Stimulated activated naive CD8-positive, alpha-beta T cell treated with anti-CD3 and anti-CD28 coated beads, Interleukin-15, amount 100 ng/mL, for 72 hours (primary cell): Measurements from ENCODE around the gene NDUFS2.

Source experiments
- ATAC-seq: fragments of 150-1000 bp; cut with Tn5 transposase; 2 replicates; pipeline ENCODE4 v1.10.0; 2021; ENCODE audit warnings: mild to moderate bottlenecking, moderate library complexity
- DNase-seq, 2 donors: peaks; one replicate each; pipeline ENCODE4 v3.0.0; 2021 to 2022
- H3K27ac Mint-ChIP-seq, 2 donors: one replicate each; pipeline ENCODE4 v1.8.0; 2022; ENCODE audit warnings: mild to moderate bottlenecking in 2 of 2, mixed read lengths in 2 of 2, moderate library complexity in 2 of 2
- H3K27me3 Mint-ChIP-seq: one replicate; pipeline ENCODE4 v1.8.0; 2022; ENCODE audit warnings: mixed read lengths
- H3K4me1 Mint-ChIP-seq: one replicate; pipeline ENCODE4 v1.8.0; 2022; ENCODE audit warnings: mild to moderate bottlenecking, mixed read lengths
- H3K4me3 Mint-ChIP-seq, 2 donors: one replicate each; pipeline ENCODE4 v1.8.0; 2022; ENCODE audit warnings: mild to moderate bottlenecking in 2 of 2, mixed read lengths in 2 of 2, moderate library complexity in 1 of 2
- H3K9me3 Mint-ChIP-seq, 2 donors: one replicate each; pipeline ENCODE4 v1.8.0; 2022; ENCODE audit warnings: mixed read lengths in 2 of 2

The NDUFS2 gene

DNA sequence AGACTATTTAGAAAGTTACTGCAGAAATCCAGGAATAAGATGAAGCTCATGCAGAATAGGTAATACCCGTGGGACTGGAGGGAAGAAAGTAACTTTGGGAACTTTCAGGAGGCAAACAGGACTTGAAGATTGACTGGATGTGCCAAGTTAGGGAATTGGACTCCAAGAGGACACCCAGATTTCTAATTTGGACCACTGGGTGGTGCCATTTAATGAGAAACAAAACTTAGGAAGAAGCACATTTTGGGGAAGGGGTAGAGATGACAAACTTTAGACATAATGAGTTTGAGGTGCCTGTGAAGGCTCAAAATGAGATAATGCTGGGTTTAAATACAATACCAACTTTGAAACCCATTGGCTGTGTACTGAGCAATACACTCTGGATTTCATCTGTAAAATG lies 21.5 kb upstream of the NDUFS2 start:
- no peak for ATAC-seq
- no peak for DNase-seq
- Mint-ChIP-seq H3K4me3 (no peak overlapping the region), H3K9me3 (no peaks in the 10 kb centered on the region), H3K4me1 (peaks cover 83% of the 10 kb centered on the region), H3K27me3 (no peaks in the 10 kb centered on the region), H3K27ac (peak overlapping the region in 1 of 2 donors; percentile 43)

DNA sequence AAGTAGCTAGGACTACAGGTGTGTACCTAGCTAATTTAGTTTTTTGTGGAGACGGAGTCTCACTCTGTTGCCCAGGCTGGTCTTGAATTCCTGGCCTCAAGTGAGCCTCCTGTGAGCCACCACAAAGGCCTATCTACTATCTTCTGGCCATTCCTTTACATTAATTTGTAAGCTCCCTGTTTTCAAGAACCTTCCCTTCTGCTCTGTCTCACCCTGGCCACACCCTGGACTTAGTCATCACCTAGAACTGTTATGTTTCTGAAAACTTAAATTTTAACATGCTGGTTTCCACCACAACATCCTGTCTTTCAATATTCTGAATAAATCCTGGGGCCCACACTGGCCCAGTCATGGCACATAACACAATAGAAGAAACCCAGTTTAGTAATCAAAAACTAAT lies 20.0 kb upstream of the NDUFS2 start:
- peak; percentile 58 to 77 for DNase-seq
- Mint-ChIP-seq H3K27ac (peak overlapping the region; percentile 96 to 98), H3K27me3 (no peaks in the 10 kb centered on the region), H3K4me3 (peak overlapping the region; percentile 48 to 77), H3K4me1 (peaks cover 88% of the 10 kb centered on the region), H3K9me3 (peaks cover 0 to 4% of the 10 kb centered on the region in 2 donors)
- ATAC-seq = peak; percentile 82

DNA sequence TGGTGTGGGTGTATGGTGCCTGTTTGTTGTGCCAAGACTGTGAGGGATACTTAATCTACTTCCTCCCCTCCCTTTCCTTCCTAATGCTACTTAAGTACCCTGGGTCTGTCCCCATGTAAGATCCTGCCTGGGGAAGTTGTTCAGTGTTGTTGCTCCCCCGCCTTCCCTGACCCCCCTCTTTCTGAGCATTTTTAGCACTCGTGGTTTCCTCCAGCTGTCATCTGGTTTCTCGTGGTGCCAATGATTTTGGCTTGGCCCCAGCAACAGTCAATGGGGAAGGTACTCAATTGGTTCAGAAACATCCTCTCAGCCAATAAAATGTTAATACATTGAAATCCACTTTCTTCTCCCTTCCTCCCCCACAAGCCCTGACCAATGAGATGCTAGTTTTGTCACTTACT lies 16.9 kb upstream of the NDUFS2 start:
- Mint-ChIP-seq H3K9me3 (peaks cover 0 to 4% of the 10 kb centered on the region in 2 donors), H3K4me1 (peaks cover 87% of the 10 kb centered on the region), H3K27me3 (no peaks in the 10 kb centered on the region), H3K27ac (peak overlapping the region; percentile 91 to 92), H3K4me3 (peak overlapping the region; percentile 69 to 74)
- peak; percentile 75 to 87 for DNase-seq
- peak; percentile 85 for ATAC-seq

DNA sequence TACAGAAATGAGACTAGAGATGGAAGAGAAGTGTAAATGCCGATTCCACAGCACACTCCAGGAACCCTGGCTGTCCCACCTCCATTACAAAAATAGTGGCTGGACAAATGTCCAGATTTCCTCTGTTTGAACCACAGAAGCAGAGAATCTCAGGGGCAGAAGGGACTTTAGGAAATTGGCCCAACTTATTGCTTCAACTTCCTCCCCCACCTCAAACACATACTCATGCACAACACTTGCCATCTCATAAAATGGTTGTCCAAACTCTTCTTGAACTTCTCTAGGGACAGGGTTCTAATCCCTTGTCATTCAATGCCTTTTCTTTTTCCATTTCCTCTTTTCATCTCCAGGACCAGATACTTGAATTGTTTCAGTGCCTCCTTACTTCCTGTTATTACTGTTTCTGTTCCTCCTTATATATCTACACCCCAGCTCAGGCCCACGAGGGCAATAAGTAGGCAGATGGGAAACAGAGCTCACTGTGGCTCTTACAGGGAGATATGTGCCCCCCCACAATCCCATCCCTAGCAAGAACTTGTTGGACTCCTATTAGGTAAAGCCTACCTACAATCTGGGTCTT lies 16.3 kb upstream of the NDUFS2 start:
- Mint-ChIP-seq H3K27me3 (no peaks in the 10 kb centered on the region), H3K4me3 (peak overlapping the region; percentile 69 to 74), H3K9me3 (peaks cover 0 to 4% of the 10 kb centered on the region in 2 donors), H3K4me1 (peaks cover 82% of the 10 kb centered on the region), H3K27ac (peak overlapping the region; percentile 91 to 92)
- DNase-seq = no peak
- peak; percentile 22 for ATAC-seq

DNA sequence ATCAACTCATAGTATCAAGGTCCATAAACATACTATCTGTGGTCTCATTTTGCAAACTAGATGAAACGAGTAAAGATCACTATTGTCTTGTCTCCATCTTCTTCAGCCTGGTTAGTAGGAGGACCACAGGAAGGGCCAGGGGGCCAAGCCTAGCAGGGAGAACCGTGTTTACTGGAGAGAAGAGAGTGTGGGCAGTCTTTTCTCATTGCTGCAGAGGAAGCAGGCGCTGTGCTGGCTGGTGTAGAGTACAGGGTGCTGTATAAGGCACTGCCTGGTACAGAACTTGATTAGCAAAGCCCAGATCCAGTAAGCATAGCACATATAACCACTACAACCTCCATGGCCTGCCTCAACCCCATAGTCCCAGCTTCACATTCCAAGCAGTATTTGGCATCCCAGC lies 14.9 kb upstream of the NDUFS2 start:
- no peak overlapping the region for H3K4me3 Mint-ChIP-seq
- no peak for DNase-seq
- peak overlapping the region in 1 of 2 donors; percentile 18 for H3K27ac Mint-ChIP-seq
- H3K9me3 Mint-ChIP-seq = peaks cover 0 to 4% of the 10 kb centered on the region in 2 donors
- peaks cover 70% of the 10 kb centered on the region for H3K4me1 Mint-ChIP-seq
- no peaks in the 10 kb centered on the region for H3K27me3 Mint-ChIP-seq
- ATAC-seq = no peak

DNA sequence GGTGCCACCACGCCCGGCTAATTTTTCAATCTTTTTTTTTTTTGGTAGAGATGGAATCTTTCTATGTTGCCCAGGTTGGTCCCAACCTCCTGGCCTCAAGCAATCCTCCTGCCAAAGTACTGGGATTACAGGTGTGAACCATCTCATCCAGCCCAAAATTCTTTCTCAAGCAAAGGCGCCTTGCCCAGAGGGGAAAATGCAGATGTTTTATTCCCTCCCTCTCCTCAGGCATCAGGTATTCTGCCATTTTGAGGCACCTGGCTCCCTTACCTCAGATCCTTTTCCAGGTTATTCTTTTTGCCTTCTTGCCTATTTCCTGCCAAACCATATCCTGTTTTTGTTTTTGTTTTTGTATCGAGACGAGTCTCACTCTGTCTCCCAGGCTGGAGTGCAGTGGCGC lies 13.8 kb upstream of the NDUFS2 start:
- Mint-ChIP-seq H3K27me3 (no peaks in the 10 kb centered on the region), H3K4me3 (no peak overlapping the region), H3K27ac (no peak overlapping the region), H3K9me3 (peaks cover 0 to 4% of the 10 kb centered on the region in 2 donors), H3K4me1 (peaks cover 70% of the 10 kb centered on the region)
- ATAC-seq = no peak
- DNase-seq = no peak

DNA sequence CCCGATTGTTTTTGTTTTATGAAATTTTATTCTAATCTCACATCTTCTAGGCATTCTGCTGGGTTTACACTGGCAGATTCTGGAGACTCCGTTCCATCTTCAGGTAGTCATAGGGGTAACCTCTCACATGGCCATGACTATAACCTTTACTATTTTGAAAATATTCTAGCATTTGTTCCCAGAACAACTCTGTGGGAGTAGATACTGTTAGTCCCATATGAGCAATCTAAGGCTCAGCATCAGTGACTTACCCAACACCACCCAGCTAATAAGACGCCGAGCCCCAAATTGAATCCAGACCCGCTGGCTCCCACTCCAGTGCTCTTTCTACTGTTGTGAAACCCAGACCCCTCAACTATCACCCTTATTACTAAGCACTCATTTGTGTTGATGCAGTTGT lies 13.1 kb upstream of the NDUFS2 start:
- H3K4me3 Mint-ChIP-seq = no peak overlapping the region
- DNase-seq = no peak
- ATAC-seq = no peak
- H3K27ac Mint-ChIP-seq = no peak overlapping the region
- H3K9me3 Mint-ChIP-seq = peaks cover 0 to 4% of the 10 kb centered on the region in 2 donors
- no peaks in the 10 kb centered on the region for H3K27me3 Mint-ChIP-seq
- peaks cover 65% of the 10 kb centered on the region for H3K4me1 Mint-ChIP-seq

DNA sequence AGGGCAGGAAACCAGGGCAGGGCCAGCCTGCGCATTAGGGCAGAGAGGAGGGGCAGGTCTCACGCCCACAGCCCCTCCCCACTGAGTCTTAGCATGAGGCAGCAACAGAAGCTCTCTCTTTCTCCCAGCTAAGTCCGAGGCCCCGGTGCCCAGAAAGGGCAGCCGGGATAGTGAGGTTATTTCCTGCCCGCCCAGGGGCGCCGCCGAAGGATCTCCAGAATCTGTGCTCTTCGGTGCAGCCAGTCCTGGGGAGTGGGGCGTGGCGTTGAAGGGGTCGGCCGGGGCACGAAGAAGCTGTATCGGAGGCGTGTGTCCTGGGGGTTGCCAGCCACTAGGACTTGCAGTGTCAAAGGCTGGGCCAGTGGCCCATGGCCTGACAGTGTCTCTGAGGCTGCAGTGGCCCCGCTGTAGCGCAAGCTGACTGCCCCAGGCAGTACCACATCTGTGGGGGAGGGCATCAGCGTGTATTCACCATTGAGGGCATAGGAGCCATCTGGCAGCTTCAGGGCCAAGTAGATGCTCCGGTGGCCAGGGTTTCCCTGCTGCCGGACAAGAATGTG lies 11.1 kb upstream of the NDUFS2 start:
- Mint-ChIP-seq H3K27me3 (no peaks in the 10 kb centered on the region), H3K4me1 (peaks cover 60% of the 10 kb centered on the region), H3K4me3 (no peak overlapping the region), H3K9me3 (peaks cover 0 to 4% of the 10 kb centered on the region in 2 donors), H3K27ac (peak overlapping the region in 1 of 2 donors; percentile 63)
- ATAC-seq (no peak), DNase-seq (no peak)

DNA sequence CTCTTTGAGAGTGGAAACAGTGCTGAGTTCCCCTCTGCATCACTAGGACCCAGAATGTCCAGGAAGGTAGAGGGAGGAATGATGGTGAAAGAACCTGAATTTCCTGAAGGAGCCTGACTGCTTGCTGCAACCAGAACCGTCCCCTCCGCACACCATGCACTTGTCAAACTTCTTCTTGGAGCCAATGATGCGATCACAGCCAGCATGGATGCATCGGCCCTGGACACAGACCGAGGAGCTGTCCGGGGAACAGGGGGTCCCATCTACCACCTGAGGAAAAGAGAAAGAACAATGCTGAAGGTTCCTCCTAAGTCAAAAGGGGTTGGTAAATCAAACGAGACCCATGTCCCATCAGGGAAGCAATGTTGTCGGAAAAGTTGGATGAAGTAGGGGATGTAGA lies 10.2 kb upstream of the NDUFS2 start:
- Mint-ChIP-seq H3K4me1 (peaks cover 56% of the 10 kb centered on the region), H3K9me3 (peaks cover 0 to 1% of the 10 kb centered on the region in 2 donors), H3K4me3 (no peak overlapping the region), H3K27me3 (no peaks in the 10 kb centered on the region), H3K27ac (no peak overlapping the region)
- DNase-seq (no peak), ATAC-seq (no peak)

DNA sequence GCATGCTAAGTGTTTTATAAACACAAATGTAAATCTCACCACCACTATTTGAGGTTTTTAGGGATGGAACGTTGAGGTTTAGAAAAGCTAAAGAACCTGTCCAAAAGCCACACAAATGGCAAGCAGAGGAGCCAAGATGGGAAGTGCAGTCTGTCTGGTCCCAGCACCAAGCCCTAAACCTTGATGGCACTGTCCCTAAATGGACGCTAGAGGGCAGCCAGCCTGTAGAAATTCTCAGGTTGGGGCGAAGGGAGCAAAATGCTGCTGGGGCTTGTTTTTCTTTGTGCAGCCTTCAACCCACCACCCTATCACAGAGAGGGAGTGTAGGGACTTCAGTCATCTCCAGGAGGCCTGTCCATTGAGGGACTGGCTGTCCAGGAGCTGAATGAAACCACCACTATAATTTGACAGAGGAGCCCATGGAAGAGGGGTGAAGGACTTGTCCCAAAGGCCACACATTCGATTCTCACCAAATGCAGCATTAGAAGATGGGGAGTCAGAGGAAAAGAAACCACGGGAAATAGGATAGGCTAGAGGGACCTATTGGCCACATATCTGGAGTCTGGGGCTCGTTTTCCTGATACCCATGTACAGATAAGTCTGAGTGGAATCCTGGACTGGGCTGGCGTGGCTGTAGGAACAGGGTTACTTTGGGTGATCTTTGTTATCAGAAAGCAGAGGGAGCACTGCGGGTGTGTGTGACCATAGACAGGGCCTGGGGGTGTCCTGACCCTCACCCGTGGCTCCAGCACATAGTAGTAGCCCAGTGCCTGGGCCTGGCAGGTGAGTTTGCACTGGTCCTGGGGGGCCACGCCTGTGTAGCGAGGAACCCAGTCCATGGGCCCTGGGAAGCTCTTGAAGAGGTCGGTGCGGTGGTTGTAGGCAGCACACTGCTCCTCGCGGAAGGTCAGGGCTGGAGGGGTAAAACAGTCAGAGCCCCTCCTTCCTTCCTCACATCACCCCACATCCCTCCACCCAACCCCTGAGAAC lies 9.4 kb upstream of the NDUFS2 start:
- Mint-ChIP-seq H3K27me3 (no peaks in the 10 kb centered on the region), H3K27ac (peak overlapping the region in 1 of 2 donors; percentile 6), H3K4me3 (peak overlapping the region in 1 of 2 donors; percentile 13), H3K4me1 (peaks cover 56% of the 10 kb centered on the region), H3K9me3 (no peaks in the 10 kb centered on the region)
- ATAC-seq = peak; percentile 87
- peak; percentile 60 to 65 for DNase-seq

DNA sequence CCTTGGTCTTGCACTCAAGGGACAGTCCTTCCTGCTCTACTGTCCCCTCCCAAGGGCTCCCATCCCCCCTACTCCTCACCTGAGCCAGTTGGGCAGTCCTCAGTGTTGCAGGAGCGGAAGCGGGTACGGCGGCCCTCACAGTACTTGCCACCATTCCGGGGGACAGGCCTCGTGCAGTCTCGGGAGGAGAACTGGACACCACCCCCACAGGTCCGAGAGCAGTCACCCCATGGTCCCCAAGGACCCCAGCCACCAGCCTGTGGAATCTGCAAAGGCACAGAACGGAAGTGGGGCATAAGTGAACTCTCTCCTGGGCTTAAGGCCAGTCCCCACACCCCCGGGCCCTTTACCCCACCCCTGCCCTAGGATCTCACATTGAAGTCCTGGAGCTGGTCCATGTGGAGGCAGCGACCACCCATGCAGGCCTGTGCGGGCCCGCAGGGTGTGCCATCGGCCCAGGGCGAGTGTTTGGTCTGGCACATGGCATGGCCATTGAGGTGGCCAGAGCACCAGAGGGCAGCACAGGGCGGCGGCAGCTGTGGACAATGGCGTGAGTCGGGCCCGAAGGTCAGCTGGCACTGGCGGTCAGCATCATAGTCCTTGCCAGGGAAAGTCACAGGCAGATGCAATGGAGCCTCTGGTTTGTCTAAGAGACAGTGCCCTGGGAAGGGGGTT lies 8.5 kb upstream of the NDUFS2 start:
- peaks cover 58% of the 10 kb centered on the region for H3K4me1 Mint-ChIP-seq
- DNase-seq (no peak), ATAC-seq (no peak)
- H3K27ac Mint-ChIP-seq = no peak overlapping the region
- H3K9me3 Mint-ChIP-seq = no peaks in the 10 kb centered on the region
- H3K4me3 Mint-ChIP-seq = no peak overlapping the region
- H3K27me3 Mint-ChIP-seq = no peaks in the 10 kb centered on the region

DNA sequence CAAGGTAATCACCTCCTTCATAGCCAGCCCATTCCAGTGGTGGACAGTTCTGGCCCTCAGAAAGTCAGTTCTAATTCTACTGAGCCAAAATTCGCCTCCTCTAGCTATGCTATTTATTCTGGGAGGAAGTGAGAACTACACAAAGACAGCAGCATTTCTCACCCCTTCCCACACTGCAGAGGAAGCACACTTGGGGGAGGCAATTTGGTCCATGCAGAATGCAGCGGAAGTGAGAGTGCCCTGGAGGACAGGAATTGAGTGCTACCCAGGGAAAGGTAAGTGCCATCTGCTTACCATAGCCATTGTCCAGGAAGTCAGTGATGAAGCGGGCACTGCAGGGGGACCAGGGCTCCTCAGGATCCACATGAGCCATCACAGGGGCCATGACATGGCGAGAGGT lies 7.0 kb upstream of the NDUFS2 start:
- DNase-seq (no peak), ATAC-seq (no peak)
- no peak overlapping the region for H3K4me3 Mint-ChIP-seq

DNA sequence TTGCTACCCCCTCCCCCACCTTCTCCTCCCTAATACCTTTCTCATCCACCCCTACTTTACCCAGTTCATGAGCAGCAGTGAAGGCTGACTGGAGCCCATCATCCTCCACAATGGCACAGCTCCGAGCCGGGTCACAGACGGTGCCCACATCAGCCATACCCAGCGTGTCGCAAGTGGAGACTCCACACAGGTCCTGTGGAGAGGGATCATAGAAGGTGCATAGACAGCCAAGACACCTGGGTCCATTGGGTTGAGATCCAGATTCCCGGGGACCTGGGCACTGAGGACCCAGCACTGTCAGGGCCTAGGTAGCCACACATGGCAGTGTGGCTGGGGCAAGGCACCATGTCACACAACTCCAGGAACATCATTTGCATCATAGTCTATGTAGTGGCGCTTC lies 6.1 kb upstream of the NDUFS2 start:
- ATAC-seq (no peak), DNase-seq (no peak)
- Mint-ChIP-seq H3K4me1 (peaks cover 75% of the 10 kb centered on the region), H3K27ac (no peak overlapping the region), H3K4me3 (no peak overlapping the region), H3K9me3 (no peaks in the 10 kb centered on the region), H3K27me3 (no peaks in the 10 kb centered on the region)

More for the DNA sequence above, 7.0 kb upstream of the NDUFS2 start:
- H3K27me3 Mint-ChIP-seq = no peaks in the 10 kb centered on the region
- H3K27ac Mint-ChIP-seq = peak overlapping the region; percentile 3 to 30
- H3K9me3 Mint-ChIP-seq = no peaks in the 10 kb centered on the region
- peaks cover 65% of the 10 kb centered on the region for H3K4me1 Mint-ChIP-seq

DNA sequence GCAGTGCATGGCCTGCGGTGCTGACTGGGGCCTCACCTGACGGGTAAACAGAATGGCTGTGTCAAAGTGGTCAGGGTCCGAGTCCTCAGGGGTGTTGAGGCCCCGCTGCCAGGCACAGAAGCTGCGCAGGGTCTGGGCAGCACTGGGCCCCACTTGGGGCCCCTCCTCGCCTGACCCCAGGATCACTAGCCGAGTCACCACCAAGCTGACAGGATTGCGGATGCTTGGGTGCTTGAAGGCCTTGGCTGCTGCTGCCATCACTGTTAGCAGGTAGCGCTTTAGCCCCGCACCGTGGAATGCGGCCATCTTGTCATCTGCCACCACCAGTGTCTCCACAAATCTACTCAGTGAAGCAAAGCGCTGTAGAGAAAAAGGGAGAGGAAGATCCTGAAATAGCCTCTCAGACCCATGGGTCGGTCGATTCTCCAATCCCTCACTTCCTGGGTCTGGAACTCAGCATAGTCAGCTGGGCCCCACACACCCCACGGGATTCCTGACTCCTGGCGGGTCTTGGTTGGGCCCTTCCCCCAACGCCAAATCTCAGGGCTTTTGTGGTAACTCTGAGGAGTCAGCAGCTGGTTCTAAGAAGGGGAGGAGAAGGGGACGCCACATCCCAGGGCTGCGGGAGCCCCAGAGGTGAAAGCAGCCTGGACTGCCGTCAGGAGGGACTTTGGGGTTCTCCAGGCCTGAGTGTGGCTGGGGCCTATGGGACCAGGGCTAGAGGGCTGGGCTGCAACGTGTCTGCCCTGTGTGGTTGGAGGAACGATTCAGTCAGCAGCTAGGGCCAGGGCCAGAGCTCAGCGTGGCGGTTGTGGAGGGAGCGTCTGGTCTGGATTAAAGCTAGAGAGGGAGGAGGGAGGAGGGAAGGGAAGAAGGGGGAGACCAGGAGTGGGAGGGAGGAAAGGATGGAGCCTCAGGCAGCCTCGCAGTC lies 5.4 kb upstream of the NDUFS2 start:
- DNase-seq (no peak), ATAC-seq (no peak)

More for the DNA sequence above, 5.4 kb upstream of the NDUFS2 start:
- no peak overlapping the region for H3K4me3 Mint-ChIP-seq
- H3K27me3 Mint-ChIP-seq = no peaks in the 10 kb centered on the region
- H3K9me3 Mint-ChIP-seq = no peaks in the 10 kb centered on the region
- H3K27ac Mint-ChIP-seq = peak overlapping the region in 1 of 2 donors; percentile 66
- peaks cover 81% of the 10 kb centered on the region for H3K4me1 Mint-ChIP-seq
